ENCODE results near the gene CYP3A5. TPM values are rescaled to one million over a fixed set of nuclear protein-coding genes. Genes with fewer than 3 reads are reported as not detected.

Gene CYP3A5
- total RNA-seq, 1 donor from 2014 or later: 0.43 TPM

DNA sequence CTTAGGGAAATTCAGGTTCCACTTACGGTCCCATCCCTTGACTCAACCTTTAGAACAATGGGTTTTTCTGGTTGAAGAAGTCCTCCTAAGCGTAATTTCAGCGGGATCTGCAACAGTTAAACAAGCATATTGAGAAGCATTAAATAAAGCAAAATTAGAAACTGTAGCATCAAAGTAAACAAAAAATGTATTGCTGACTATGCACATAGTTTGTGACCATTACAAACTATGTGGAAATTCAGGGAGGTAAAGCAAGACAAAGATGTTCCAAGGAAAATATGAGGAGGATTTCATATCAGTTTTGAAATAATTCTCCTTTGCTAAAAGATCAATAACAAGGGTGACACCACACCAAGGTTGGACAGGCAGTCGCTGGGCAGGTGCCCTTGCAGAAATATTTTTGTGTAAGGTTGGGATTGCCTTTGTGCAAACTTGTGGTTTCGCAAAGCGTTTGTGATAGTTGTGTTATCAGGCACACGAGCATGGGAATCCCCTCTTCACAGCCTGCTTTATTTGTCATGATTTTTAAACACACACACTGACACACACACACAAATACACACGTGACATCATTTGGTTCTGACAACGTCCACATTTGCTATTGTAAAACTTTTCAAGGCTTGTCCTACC lies 5.4 kb upstream of the CYP3A5 start:
- intact Hi-C loops (cut with DNase I): no loop called here
- H3K27me3 ChIP-seq: no peaks in the 10 kb centered on the region
- H3K4me1 ChIP-seq: no peaks in the 10 kb centered on the region
- no peaks in the 10 kb centered on the region for H3K36me3 ChIP-seq
- TF ChIP-seq, protein P1, sequence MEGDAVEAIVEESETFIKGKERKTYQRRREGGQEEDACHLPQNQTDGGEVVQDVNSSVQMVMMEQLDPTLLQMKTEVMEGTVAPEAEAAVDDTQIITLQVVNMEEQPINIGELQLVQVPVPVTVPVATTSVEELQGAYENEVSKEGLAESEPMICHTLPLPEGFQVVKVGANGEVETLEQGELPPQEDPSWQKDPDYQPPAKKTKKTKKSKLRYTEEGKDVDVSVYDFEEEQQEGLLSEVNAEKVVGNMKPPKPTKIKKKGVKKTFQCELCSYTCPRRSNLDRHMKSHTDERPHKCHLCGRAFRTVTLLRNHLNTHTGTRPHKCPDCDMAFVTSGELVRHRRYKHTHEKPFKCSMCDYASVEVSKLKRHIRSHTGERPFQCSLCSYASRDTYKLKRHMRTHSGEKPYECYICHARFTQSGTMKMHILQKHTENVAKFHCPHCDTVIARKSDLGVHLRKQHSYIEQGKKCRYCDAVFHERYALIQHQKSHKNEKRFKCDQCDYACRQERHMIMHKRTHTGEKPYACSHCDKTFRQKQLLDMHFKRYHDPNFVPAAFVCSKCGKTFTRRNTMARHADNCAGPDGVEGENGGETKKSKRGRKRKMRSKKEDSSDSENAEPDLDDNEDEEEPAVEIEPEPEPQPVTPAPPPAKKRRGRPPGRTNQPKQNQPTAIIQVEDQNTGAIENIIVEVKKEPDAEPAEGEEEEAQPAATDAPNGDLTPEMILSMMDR (IDR thresholded peaks at IDR 0.05): no peak
- no peak overlapping the region for H3K4me3 ChIP-seq
- no peak overlapping the region for H3K27ac ChIP-seq
- no peak for DNase-seq (ENCODE audit: low spot score in 2 of 2)
- peaks cover 0 to 4% of the 10 kb centered on the region in 2 donors for H3K9me3 ChIP-seq

DNA sequence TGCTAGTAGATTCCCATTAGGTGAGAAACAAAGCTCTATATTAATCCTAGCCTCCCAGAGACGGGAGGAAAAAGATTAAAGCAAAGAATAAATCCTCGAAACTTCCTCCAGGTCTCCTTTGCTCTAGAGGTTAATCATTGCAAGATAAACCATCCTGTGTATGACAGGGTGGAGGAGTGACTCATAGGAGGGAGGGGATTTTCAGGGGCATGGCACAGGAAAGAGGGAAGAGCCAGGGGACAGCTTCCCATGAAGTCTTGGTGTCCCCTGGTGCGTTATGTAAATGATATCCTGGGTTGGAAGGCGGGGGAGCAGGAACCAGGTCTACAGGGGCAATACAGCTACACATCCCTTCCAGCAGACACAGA lies 780 bp downstream of the CYP3A5 start:
- TF ChIP-seq, protein P1 (IDR thresholded peaks at IDR 0.05): no peak
- H3K9me3 ChIP-seq: peaks cover 0 to 4% of the 10 kb centered on the region in 2 donors
- no peaks in the 10 kb centered on the region for H3K36me3 ChIP-seq
- no peak for DNase-seq (ENCODE audit: low spot score in 2 of 2)
- H3K27me3 ChIP-seq: no peaks in the 10 kb centered on the region
- peak overlapping the region in 1 of 2 donors; percentile 17 for H3K4me3 ChIP-seq
- no peak overlapping the region for H3K27ac ChIP-seq
- intact Hi-C loops (cut with DNase I): no loop called here
- no peaks in the 10 kb centered on the region for H3K4me1 ChIP-seq

DNA sequence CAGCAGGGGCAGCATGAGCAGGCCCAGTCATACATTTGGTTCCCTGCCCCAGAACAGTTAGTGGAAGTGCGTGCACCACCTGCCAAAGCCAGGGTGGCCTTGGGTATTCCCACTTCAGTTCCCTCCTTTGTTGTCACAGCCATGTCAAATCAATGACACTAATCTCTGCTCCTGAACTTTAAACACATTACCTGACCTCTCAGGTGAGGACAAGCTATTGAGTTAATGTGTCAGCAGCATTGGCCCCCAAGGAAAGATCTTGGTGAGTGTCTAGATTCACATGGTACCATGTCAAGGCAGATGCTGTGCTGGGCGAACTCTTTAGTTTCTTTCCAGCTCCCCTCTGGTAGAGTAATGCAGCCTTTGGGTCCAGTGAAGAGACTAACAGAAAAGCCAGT lies 2.1 kb downstream of the CYP3A5 start:
- Histone ChIP-seq H3K36me3 (no peaks in the 10 kb centered on the region), H3K4me1 (no peaks in the 10 kb centered on the region), H3K4me3 (no peak overlapping the region), H3K27ac (no peak overlapping the region), H3K27me3 (no peaks in the 10 kb centered on the region), H3K9me3 (peaks cover 0 to 4% of the 10 kb centered on the region in 2 donors)
- no peak for DNase-seq (ENCODE audit: low spot score in 2 of 2)
- intact Hi-C loops (cut with DNase I): no loop called here
- TF ChIP-seq, protein P1 (IDR thresholded peaks at IDR 0.05): no peak

DNA sequence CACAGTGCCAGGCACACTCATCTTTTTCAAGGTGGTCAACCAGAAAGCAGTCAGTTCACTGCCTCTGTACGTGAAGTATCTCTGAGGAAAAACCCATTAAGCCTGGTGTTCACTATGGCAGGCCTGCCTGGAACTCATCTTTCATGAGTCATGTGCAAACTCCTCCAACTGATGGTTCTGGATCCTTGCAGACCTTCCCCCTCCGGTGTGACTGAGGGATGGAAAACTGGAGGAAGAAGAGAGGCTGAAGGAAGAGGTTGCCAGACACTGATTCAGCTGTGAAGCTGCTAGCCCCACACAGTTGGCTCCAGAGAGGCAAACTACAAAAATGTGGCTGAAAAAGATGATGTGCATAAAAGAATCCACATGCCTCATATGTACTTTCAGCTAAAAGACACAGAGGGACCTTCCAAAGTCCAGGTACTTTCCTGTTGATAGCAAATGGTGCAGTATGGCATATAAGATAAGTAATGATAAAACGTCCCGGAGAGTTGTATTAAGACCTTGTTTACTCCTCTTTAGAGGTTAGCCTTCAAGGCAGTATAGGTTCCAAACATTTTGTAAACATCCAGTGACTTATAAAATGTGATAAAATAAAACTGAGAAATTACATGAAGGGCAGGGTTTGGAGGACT lies 2.7 kb downstream of the CYP3A5 start:
- no peak for DNase-seq (ENCODE audit: low spot score in 2 of 2)
- H3K9me3 ChIP-seq: peaks cover 0 to 3% of the 10 kb centered on the region in 2 donors
- H3K27ac ChIP-seq: no peak overlapping the region
- intact Hi-C loops (cut with DNase I): no loop called here
- H3K4me3 ChIP-seq: no peak overlapping the region
- TF ChIP-seq, protein P1 (IDR thresholded peaks at IDR 0.05): no peak
- H3K36me3 ChIP-seq: no peaks in the 10 kb centered on the region
- no peaks in the 10 kb centered on the region for H3K27me3 ChIP-seq
- H3K4me1 ChIP-seq: no peaks in the 10 kb centered on the region

DNA sequence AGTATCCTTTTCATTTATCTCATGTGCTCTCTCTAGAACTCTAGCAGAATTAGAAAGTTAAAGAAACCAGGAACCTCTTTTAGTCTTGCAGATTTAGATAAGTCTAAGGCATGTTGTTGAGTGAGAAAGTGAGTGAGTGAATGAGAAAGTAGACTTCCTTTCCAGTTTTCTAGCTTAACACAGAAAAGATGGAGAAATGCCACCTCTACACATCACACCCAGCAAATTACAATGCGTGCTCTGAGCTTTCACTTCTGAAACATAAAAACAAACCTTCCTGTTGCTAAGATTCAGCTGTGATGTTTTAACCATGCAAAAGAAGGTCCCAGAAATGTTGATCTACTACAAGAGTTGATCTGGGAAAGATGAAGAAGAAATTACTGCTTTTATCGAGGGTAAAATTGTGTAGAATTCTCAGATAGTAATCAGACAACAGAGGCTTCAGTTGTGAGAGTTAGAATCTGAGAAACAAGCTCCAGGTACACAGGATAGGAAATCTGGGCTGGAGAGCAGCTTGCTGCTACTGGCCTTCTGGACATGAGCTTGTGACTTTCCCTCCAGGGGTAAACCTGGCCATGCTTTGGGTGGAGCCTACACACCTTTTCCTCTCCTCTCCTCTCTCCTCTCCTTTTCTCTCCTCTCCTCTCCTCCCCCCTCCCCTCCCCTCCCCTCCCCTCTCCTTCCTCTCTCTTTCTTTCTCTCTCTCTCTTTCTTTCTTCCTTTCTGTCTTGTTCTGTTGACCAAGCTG lies 4.6 kb downstream of the CYP3A5 start:
- Histone ChIP-seq H3K27ac (no peak overlapping the region), H3K27me3 (no peaks in the 10 kb centered on the region), H3K9me3 (no peaks in the 10 kb centered on the region), H3K4me1 (no peaks in the 10 kb centered on the region), H3K36me3 (no peaks in the 10 kb centered on the region), H3K4me3 (no peak overlapping the region)
- no peak for DNase-seq (ENCODE audit: low spot score in 2 of 2)
- intact Hi-C loops (cut with DNase I): no loop called here
- TF ChIP-seq, protein P1 (IDR thresholded peaks at IDR 0.05): no peak

Measured in ascending aorta (tissue), 2 donors.